HepG2 (cell line): Measurements from ENCODE around the gene SASH1. TPM values are rescaled to one million over a fixed set of nuclear protein-coding genes. Genes with fewer than 3 reads are reported as not detected.

Experiments used
- ATAC-seq: fragments of 200-7000 bp; cut with Tn5 transposase; 3 replicates; pipeline ENCODE4 v1.9.1; 2020; ENCODE audit warnings: mild to moderate bottlenecking, moderate library complexity
- BruUV-seq: library from RNA; stranded (reverse); fragments of 400-500 nt; replicated peaks from 2 replicates; lab custom pipeline; 2021; lab: Mats Ljungman, UMichigan
- CTCF ChIA-PET: fragments of 300-600 bp; formaldehyde crosslinking; extraction: SDS; loops from one replicate; lab custom pipeline; 2021; ENCODE audit warnings: low total read pairs, inconsistent platforms, low intra/inter-chr PET ratio; lab: Yijun Ruan, JAX
- POLR2A ChIA-PET: fragments of 350-600 bp; sonication (Branson Sonifier 250); formaldehyde crosslinking; loops from one replicate; lab custom pipeline; 2020; ENCODE audit warnings: antibody characterized with exemption, inconsistent platforms; lab: Yijun Ruan, JAX
- DNase-seq: peaks from one replicate; pipeline ENCODE4 v3.0.0-alpha.2; 2015; ENCODE audit warnings: low spot score
- FAIRE-seq: peaks from 3 replicates; lab custom pipeline; 2011; peaks lifted over from hg19 to GRCh38; lab: Jason Lieb, UNC
- H2AFZ ChIP-seq: one replicate; pipeline ENCODE4 v1.6.1; 2011; ENCODE audit warnings: low read length, inconsistent platforms
- H3K27ac ChIP-seq: fragments of 300-600 bp; 3 replicates; pipeline ENCODE4 v1.8.0; 2011; ENCODE audit warnings: mixed run types, mild to moderate bottlenecking, mixed read lengths, low read length, inconsistent platforms; ENCODE audit not compliant: insufficient read depth; ENCODE audit errors: extremely low read length
- H3K27me3 ChIP-seq, 2 experiments: fragments of 200-600 bp in 1 of 2; 2 replicates in 1 of 2; 3 replicates in 1 of 2; pipeline versions ENCODE4 v1.6.0 to v1.8.0; 2011; ENCODE audit warnings: low read length in 2 of 2, mild to moderate bottlenecking in 2 of 2, moderate library complexity in 2 of 2, inconsistent platforms in 1 of 2; ENCODE audit not compliant: insufficient read depth in 2 of 2, control insufficient read depth in 1 of 2
- H3K36me3 ChIP-seq, 2 experiments: fragments of 200-600 bp in 1 of 2; replicated peaks in 1 of 2; 2 replicates in 1 of 2; 3 replicates in 1 of 2; pipeline versions ENCODE4 v1.5.1 to v1.8.0; 2011; ENCODE audit warnings: low read length in 2 of 2, inconsistent platforms in 1 of 2; ENCODE audit not compliant: insufficient read depth in 2 of 2, control insufficient read depth in 1 of 2
- H3K4me1 ChIP-seq: 2 replicates; pipeline ENCODE4 v1.5.1; 2012; ENCODE audit warnings: low read length, inconsistent platforms; ENCODE audit not compliant: insufficient read depth
- H3K4me2 ChIP-seq: 2 replicates; pipeline ENCODE4 v1.6.0; 2011; ENCODE audit warnings: low read depth, low read length, inconsistent platforms
- H3K4me3 ChIP-seq, 3 experiments: fragments of 200-600 bp in 1 of 3; sonication (generic), shearing (Covaris generic) in 1 of 3; replicated peaks in 1 of 3; 2 replicates each; pipeline ENCODE4 v1.5.1; 2011 to 2016; ENCODE audit warnings: low read length in 3 of 3, inconsistent platforms in 2 of 3, low read depth in 2 of 3, mild to moderate bottlenecking in 2 of 3, control low read depth in 1 of 3, mixed read lengths in 1 of 3; ENCODE audit not compliant: insufficient read depth in 1 of 3
- H3K79me2 ChIP-seq: one replicate; pipeline ENCODE4 v1.6.1; 2011; ENCODE audit warnings: low read length, inconsistent platforms; ENCODE audit not compliant: insufficient read depth
- H3K9ac ChIP-seq: 2 replicates; pipeline ENCODE4 v1.6.0; 2011; ENCODE audit warnings: mild to moderate bottlenecking, low read depth, low read length, inconsistent platforms; ENCODE audit not compliant: insufficient read depth
- H3K9me3 ChIP-seq: 2 replicates; pipeline ENCODE4 v1.5.1; 2012; ENCODE audit warnings: mild to moderate bottlenecking, low read length
- H4K20me1 ChIP-seq: 2 replicates; pipeline ENCODE4 v1.6.0; 2011; ENCODE audit warnings: inconsistent platforms, mild to moderate bottlenecking, low read length, moderate library complexity; ENCODE audit not compliant: insufficient read depth
- ATF7 ChIP-seq, 2 experiments: fragments of 450-650 bp in 1 of 2; sonication (generic) in 1 of 2; formaldehyde crosslinking in 1 of 2; IDR thresholded peaks; 2 replicates each; pipeline versions ENCODE4 v1.4.0 to v1.6.1; 2016 to 2020; ENCODE audit warnings: antibody characterized with exemption in 1 of 2, mild to moderate bottlenecking in 1 of 2, missing genetic modification reagents in 1 of 2
- CEBPB ChIP-seq: IDR thresholded peaks from 2 replicates; pipeline ENCODE4 v1.6.1; 2011; ENCODE audit warnings: low read depth, low read length, improper control_type of control experiment, borderline replicate concordance
- CENPX ChIP-seq: sonication (generic); formaldehyde crosslinking; IDR thresholded peaks from 2 replicates; pipeline ENCODE4 v1.9.0; 2021; ENCODE audit warnings: mild to moderate bottlenecking, missing genetic modification reagents, moderate library complexity
- ELF4 ChIP-seq: sonication (generic); formaldehyde crosslinking; IDR thresholded peaks from 2 replicates; pipeline ENCODE4 v1.5.0; 2020; ENCODE audit warnings: missing genetic modification reagents, mild to moderate bottlenecking, moderate library complexity, borderline replicate concordance
- FOSL2 ChIP-seq: sonication (generic); formaldehyde crosslinking; IDR thresholded peaks from 2 replicates; pipeline ENCODE4 v1.4.0; 2020; ENCODE audit warnings: missing genetic modification reagents
- FOXC1 ChIP-seq: sonication (generic); formaldehyde crosslinking; IDR thresholded peaks from 2 replicates; pipeline ENCODE4 v1.8.0; 2022; ENCODE audit warnings: mild to moderate bottlenecking, missing genetic modification reagents, borderline replicate concordance
- GATAD2A ChIP-seq: IDR thresholded peaks from 2 replicates; pipeline ENCODE4 v1.6.1; 2016
- GPN1 ChIP-seq: sonication (generic); formaldehyde crosslinking; IDR thresholded peaks from 2 replicates; pipeline ENCODE4 v1.5.1; 2020; ENCODE audit warnings: missing genetic modification reagents, borderline replicate concordance
- GZF1 ChIP-seq: sonication (generic); formaldehyde crosslinking; IDR thresholded peaks from 2 replicates; pipeline ENCODE4 v1.5.1; 2020; ENCODE audit warnings: mild to moderate bottlenecking, missing genetic modification reagents
- HDAC6 ChIP-seq: fragments of 200-600 bp; sonication (generic); IDR thresholded peaks from 2 replicates; pipeline ENCODE4 v1.7.0; 2017; ENCODE audit warnings: mild to moderate bottlenecking, antibody characterized with exemption, low read length, low read depth
- MAFG ChIP-seq: sonication (generic); formaldehyde crosslinking; IDR thresholded peaks from 2 replicates; pipeline ENCODE4 v1.5.1; 2020; ENCODE audit warnings: mild to moderate bottlenecking, missing genetic modification reagents
- PLRG1 ChIP-seq: fragments of 450-650 bp; conservative IDR thresholded peaks from 2 replicates; pipeline ENCODE4 v1.6.1; 2016
- TBX3 ChIP-seq: fragments of 450-650 bp; IDR thresholded peaks from 2 replicates; pipeline ENCODE4 v1.6.1; 2017; ENCODE audit warnings: antibody characterized with exemption, mild to moderate bottlenecking, inconsistent platforms, borderline replicate concordance
- ZNF383 ChIP-seq: sonication (generic); formaldehyde crosslinking; IDR thresholded peaks from 2 replicates; pipeline ENCODE4 v1.4.0; 2020; ENCODE audit warnings: missing genetic modification reagents, mild to moderate bottlenecking, borderline replicate concordance
- ZNF552 ChIP-seq: sonication (generic); formaldehyde crosslinking; IDR thresholded peaks from 2 replicates; pipeline ENCODE4 v1.9.0; 2022; ENCODE audit warnings: missing genetic modification reagents, mild to moderate bottlenecking, borderline replicate concordance
- ZNF737 ChIP-seq: sonication (generic); formaldehyde crosslinking; IDR thresholded peaks from 2 replicates; pipeline ENCODE4 v1.5.0; 2020; ENCODE audit warnings: missing genetic modification reagents, mild to moderate bottlenecking, borderline replicate concordance
- WGBS: methylation state at CpG from one replicate; pipeline ENCODE4 v1.1.6; 2017; ENCODE audit warnings: low lambda C conversion rate; 5-methylcytosine and 5-hydroxymethylcytosine counted together
- in situ Hi-C: cut with HindIII; loops from 2 replicates; pipeline ENCODE4 v1.10.0; 2017; ENCODE audit warnings: low pct_unique_long_range_greater_than_20kb; ENCODE audit not compliant: extremely low pct_ligation_motif_present
- intact Hi-C: fragments of 100-400 bp; cut with micrococcal nuclease; formaldehyde crosslinking; loops from one replicate; pipeline ENCODE4 v1.10.0; 2022; ENCODE audit not compliant: unreplicated experiment
- polyA plus RNA-seq, 8 experiments: library from polyadenylated mRNA; depleted of rRNA in 3 of 8; stranded (reverse) in 7 of 8; unstranded in 1 of 8; fragments of >200 nt; fragmentation: Illumina TruSeq in 4 of 8; extraction: Trizol in 4 of 8; gene quantifications; 2 replicates each; pipeline versions ENCODE4 v1.2.1 to v1.2.3, GENCODE V29; 2011 to 2016; ENCODE audit warnings: low read depth in 4 of 8, missing spikeins in 1 of 8, mixed read lengths in 1 of 8; ENCODE audit not compliant: insufficient read depth in 1 of 8
- total RNA-seq, 5 experiments: library from RNA; depleted of rRNA; stranded (reverse); fragments of >200 nt; fragmentation: Illumina TruSeq; extraction: Trizol; gene quantifications; 2 replicates each; pipeline ENCODE4 v1.2.3, GENCODE V29; 2016; ENCODE audit warnings: low read depth in 1 of 5
- TF ChIP-seq, protein P1 (sequence below): sonication (generic); formaldehyde crosslinking; IDR thresholded peaks from 2 replicates; pipeline ENCODE4 v1.5.1; 2020; ENCODE audit warnings: mild to moderate bottlenecking, missing genetic modification reagents, borderline replicate concordance
- TF ChIP-seq, protein P2 (sequence below): sonication (generic); formaldehyde crosslinking; conservative IDR thresholded peaks from 2 replicates; pipeline ENCODE4 v1.8.1; 2023; ENCODE audit warnings: missing genetic modification reagents

SASH1 gene
- total and polyA plus RNA-seq, 2 of the 13 experiments (the other 11 are each of a cell fraction or from before 2014, with no cell fraction given): 7.5 to 8.2 TPM

GRCh38 chr6:148595550-148595949 is 252.9 kb downstream of the SASH1 start:
- no peak overlapping the region for H3K4me2 ChIP-seq
- no peaks in the 10 kb centered on the region for H3K79me2 ChIP-seq
- H3K9me3 ChIP-seq: no peaks in the 10 kb centered on the region
- no peaks in the 10 kb centered on the region for H4K20me1 ChIP-seq
- no peak overlapping the region for H3K4me3 ChIP-seq
- no peak for DNase-seq
- in situ Hi-C loops: no loop called here
- no TSS peak for BruUV-seq
- ATAC-seq: no peak
- H2AFZ ChIP-seq: no peak overlapping the region
- ChIA-PET POLR2A (no interaction called here), CTCF (no interaction called here)
- no peaks in the 10 kb centered on the region for H3K36me3 ChIP-seq
- no peak for FAIRE-seq
- TF ChIP-seq CENPX (CRISPR knock-in tag): no peak
- no peak for TF ChIP-seq ZNF737 (CRISPR knock-in tag)
- no peak for TF ChIP-seq FOXC1 (CRISPR knock-in tag)
- TF ChIP-seq ATF7 (IDR thresholded peaks at IDR 0.05): no peak
- no peak for TF ChIP-seq ATF7 (CRISPR knock-in tag; IDR thresholded peaks at IDR 0.05)
- TF ChIP-seq ELF4 (CRISPR knock-in tag): no peak
- no peak for TF ChIP-seq MAFG
- no peak for TF ChIP-seq TBX3
- TF ChIP-seq, protein P1, sequence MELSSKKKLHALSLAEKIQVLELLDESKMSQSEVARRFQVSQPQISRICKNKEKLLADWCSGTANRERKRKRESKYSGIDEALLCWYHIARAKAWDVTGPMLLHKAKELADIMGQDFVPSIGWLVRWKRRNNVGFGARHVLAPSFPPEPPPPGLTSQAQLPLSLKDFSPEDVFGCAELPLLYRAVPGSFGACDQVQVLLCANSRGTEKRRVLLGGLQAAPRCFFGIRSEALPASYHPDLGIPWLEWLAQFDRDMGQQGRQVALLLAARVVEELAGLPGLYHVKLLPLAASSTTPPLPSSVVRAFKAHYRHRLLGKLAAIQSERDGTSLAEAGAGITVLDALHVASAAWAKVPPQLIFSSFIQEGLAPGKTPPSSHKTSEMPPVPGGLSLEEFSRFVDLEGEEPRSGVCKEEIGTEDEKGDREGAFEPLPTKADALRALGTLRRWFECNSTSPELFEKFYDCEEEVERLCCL: no peak
- no peak for TF ChIP-seq PLRG1
- TF ChIP-seq ZNF552 (CRISPR knock-in tag): no peak
- TF ChIP-seq GATAD2A: no peak
- no peak for TF ChIP-seq CEBPB
- TF ChIP-seq FOSL2 (CRISPR knock-in tag): no peak
- no peak for TF ChIP-seq HDAC6
- TF ChIP-seq, protein P2, sequence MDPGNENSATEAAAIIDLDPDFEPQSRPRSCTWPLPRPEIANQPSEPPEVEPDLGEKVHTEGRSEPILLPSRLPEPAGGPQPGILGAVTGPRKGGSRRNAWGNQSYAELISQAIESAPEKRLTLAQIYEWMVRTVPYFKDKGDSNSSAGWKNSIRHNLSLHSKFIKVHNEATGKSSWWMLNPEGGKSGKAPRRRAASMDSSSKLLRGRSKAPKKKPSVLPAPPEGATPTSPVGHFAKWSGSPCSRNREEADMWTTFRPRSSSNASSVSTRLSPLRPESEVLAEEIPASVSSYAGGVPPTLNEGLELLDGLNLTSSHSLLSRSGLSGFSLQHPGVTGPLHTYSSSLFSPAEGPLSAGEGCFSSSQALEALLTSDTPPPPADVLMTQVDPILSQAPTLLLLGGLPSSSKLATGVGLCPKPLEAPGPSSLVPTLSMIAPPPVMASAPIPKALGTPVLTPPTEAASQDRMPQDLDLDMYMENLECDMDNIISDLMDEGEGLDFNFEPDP: no peak
- no peak for TF ChIP-seq GPN1
- no peak for TF ChIP-seq GZF1 (CRISPR knock-in tag)
- TF ChIP-seq ZNF383 (CRISPR knock-in tag): no peak
- peaks cover 13% of the 10 kb centered on the region for H3K4me1 ChIP-seq
- no peak overlapping the region for H3K27ac ChIP-seq
- intact Hi-C loops: no loop called here
- H3K9ac ChIP-seq: no peak overlapping the region
- no peaks in the 10 kb centered on the region for H3K27me3 ChIP-seq
- WGBS: 48% methylated on average over 6 of the region's 6 CpGs
